GM12878 (cell line): ENCODE measurements around the gene POU6F2. TPM values are rescaled to one million over a fixed set of nuclear protein-coding genes. Genes with fewer than 3 reads are reported as not detected.

Experiments used
- ATAC-seq: fragments of 200-7000 bp; cut with Tn5 transposase; 3 replicates; pipeline ENCODE4 v1.9.1; 2020; ENCODE audit warnings: mild to moderate bottlenecking, moderate library complexity
- BruUV-seq: library from RNA; stranded (reverse); fragments of 400-500 nt; replicated peaks from 2 replicates; lab custom pipeline; 2021; lab: Mats Ljungman, UMichigan
- CTCF ChIA-PET: fragments of 300-600 bp; sonication (Branson Sonifier 250); formaldehyde crosslinking; extraction: SDS; loops from one replicate; lab custom pipeline; 2021; ENCODE audit warnings: inconsistent platforms; lab: Yijun Ruan, JAX
- POLR2A ChIA-PET: fragments of 350-600 bp; formaldehyde crosslinking; extraction: SDS; loops from one replicate; lab custom pipeline; 2021; ENCODE audit warnings: inconsistent platforms; lab: Charles Lee
- RAD21 ChIA-PET: fragments of 300-600 bp; sonication (Branson Sonifier 250); formaldehyde crosslinking; loops from one replicate; lab custom pipeline; 2023; ENCODE audit warnings: antibody characterized with exemption; ENCODE audit not compliant: unreplicated experiment; lab: Charles Lee
- SMC1A ChIA-PET: fragments of 300-600 bp; sonication (Branson Sonifier 250); formaldehyde crosslinking; loops from one replicate; lab custom pipeline; 2023; ENCODE audit not compliant: unreplicated experiment, uncharacterized antibody; lab: Charles Lee
- DNase-seq: peaks from one replicate; pipeline ENCODE4 v3.0.0-alpha.2; 2011; ENCODE audit warnings: low read depth, low spot score
- FAIRE-seq: peaks from 3 replicates; lab custom pipeline; 2011; peaks lifted over from hg19 to GRCh38; lab: Jason Lieb, UNC
- H2AFZ ChIP-seq: 2 replicates; pipeline ENCODE4 v1.6.0; 2011; ENCODE audit warnings: low read depth, low read length, control low read depth; ENCODE audit not compliant: control insufficient read depth
- H3K27ac ChIP-seq: 2 replicates; pipeline ENCODE4 v1.5.1; 2011; ENCODE audit warnings: control low read depth; ENCODE audit not compliant: control insufficient read depth, insufficient read depth
- H3K27me3 ChIP-seq, 2 experiments: replicated peaks in 1 of 2; 2 replicates each; pipeline versions ENCODE4 v1.6.0 to v1.6.1; 2011; ENCODE audit warnings: low read length in 1 of 2; ENCODE audit not compliant: control insufficient read depth in 2 of 2, insufficient read depth in 2 of 2
- H3K36me3 ChIP-seq, 2 experiments: 2 replicates each; pipeline ENCODE4 v1.5.1; 2011; ENCODE audit warnings: low read length in 1 of 2; ENCODE audit not compliant: control insufficient read depth in 2 of 2, insufficient read depth in 2 of 2
- H3K4me1 ChIP-seq: 2 replicates; pipeline ENCODE4 v1.6.1; 2011; ENCODE audit warnings: mild to moderate bottlenecking, low read length, moderate library complexity, mixed read lengths; ENCODE audit not compliant: control insufficient read depth, insufficient read depth
- H3K4me2 ChIP-seq: 2 replicates; pipeline ENCODE4 v1.6.0; 2011; ENCODE audit warnings: control low read depth; ENCODE audit not compliant: control insufficient read depth, insufficient read depth
- H3K4me3 ChIP-seq: fragments of 200-600 bp; sonication (generic); 2 replicates; pipeline ENCODE4 v1.5.1; 2016
- H3K79me2 ChIP-seq: 2 replicates; pipeline ENCODE4 v1.6.0; 2011; ENCODE audit warnings: low read length; ENCODE audit not compliant: control insufficient read depth, insufficient read depth
- H3K9ac ChIP-seq: 2 replicates; pipeline ENCODE4 v1.8.0; 2011; ENCODE audit warnings: low read length, control low read depth, mixed read lengths; ENCODE audit not compliant: control insufficient read depth, insufficient read depth
- H3K9me3 ChIP-seq: replicated peaks from 3 replicates; pipeline ENCODE4 v1.5.1; 2011; ENCODE audit warnings: mild to moderate bottlenecking, low read length; ENCODE audit not compliant: control insufficient read depth, insufficient read depth
- H4K20me1 ChIP-seq: 2 replicates; pipeline ENCODE4 v1.6.0; 2011; ENCODE audit not compliant: control insufficient read depth, insufficient read depth
- ASH2L ChIP-seq: fragments of 300-600, 200-600 bp; sonication (generic); IDR thresholded peaks from 2 replicates; pipeline ENCODE4 v1.6.1; 2017; ENCODE audit warnings: low read depth, mild to moderate bottlenecking, borderline replicate concordance
- CBX3 ChIP-seq: fragments of 200-600 bp; sonication (generic); IDR thresholded peaks from 2 replicates; pipeline ENCODE4 v1.6.1; 2016; ENCODE audit warnings: low read depth, borderline replicate concordance
- FOXM1 ChIP-seq: IDR thresholded peaks from 2 replicates; pipeline ENCODE4 v1.6.1; 2012; ENCODE audit warnings: low read depth, mild to moderate bottlenecking, inconsistent platforms, low read length, moderate library complexity
- IRF5 ChIP-seq: fragments of 450-650 bp; IDR thresholded peaks from 2 replicates; pipeline ENCODE4 v1.6.1; 2017; ENCODE audit warnings: borderline replicate concordance
- MEF2A ChIP-seq: IDR thresholded peaks from 2 replicates; pipeline ENCODE4 v1.6.1; 2011; ENCODE audit warnings: low read depth, mild to moderate bottlenecking, low read length, moderate library complexity; ENCODE audit not compliant: insufficient read depth
- MTA2 ChIP-seq: fragments of 450-650 bp; IDR thresholded peaks from 2 replicates; pipeline ENCODE4 v1.6.1; 2016; ENCODE audit warnings: low read depth, mild to moderate bottlenecking, moderate library complexity
- MYB ChIP-seq: fragments of 150-350 bp; IDR thresholded peaks from 2 replicates; pipeline ENCODE4 v1.6.1; 2014; ENCODE audit warnings: mild to moderate bottlenecking, low read depth, low read length, borderline replicate concordance
- NFYB ChIP-seq: IDR thresholded peaks from 2 replicates; pipeline ENCODE4 v1.6.1; 2011; ENCODE audit warnings: low read depth, mild to moderate bottlenecking, low read length, improper control_type of control experiment, moderate library complexity; ENCODE audit not compliant: insufficient read depth
- NR2C2 ChIP-seq: IDR thresholded peaks from 2 replicates; pipeline ENCODE4 v1.6.1; 2011; ENCODE audit warnings: borderline replicate concordance, low read depth; ENCODE audit not compliant: control insufficient read depth, insufficient read length
- PAX5 ChIP-seq: IDR thresholded peaks from 2 replicates; pipeline ENCODE4 v1.6.1; 2011; ENCODE audit warnings: low read depth, low read length, borderline replicate concordance
- SIN3A ChIP-seq: IDR thresholded peaks from 2 replicates; pipeline ENCODE4 v1.6.1; 2012; ENCODE audit warnings: low read depth, low read length, improper control_type of control experiment
- SMAD5 ChIP-seq: IDR thresholded peaks from 2 replicates; pipeline ENCODE4 v1.6.1; 2016; ENCODE audit warnings: antibody characterized with exemption, low read depth
- SREBF2 ChIP-seq: IDR thresholded peaks from 2 replicates; pipeline ENCODE4 v1.6.1; 2012; ENCODE audit warnings: mild to moderate bottlenecking, low read length
- ZNF217 ChIP-seq: fragments of 450-650 bp; IDR thresholded peaks from 2 replicates; pipeline ENCODE4 v1.6.1; 2017; ENCODE audit warnings: antibody characterized with exemption, mild to moderate bottlenecking
- ZNF384 ChIP-seq: IDR thresholded peaks from 2 replicates; pipeline ENCODE4 v1.6.1; 2012; ENCODE audit warnings: low read depth, mild to moderate bottlenecking, low read length, improper control_type of control experiment, borderline replicate concordance
- in situ Hi-C: fragments of 300-500 bp; cut with MboI; formaldehyde crosslinking; loops from 9 replicates; pipeline ENCODE4 v1.14.3; 2018; ENCODE audit warnings: mixed read lengths
- intact Hi-C: fragments of 100-400 bp; cut with micrococcal nuclease; formaldehyde crosslinking; loops from one replicate; pipeline ENCODE4 v1.14.2; 2022; ENCODE audit not compliant: unreplicated experiment
- polyA plus RNA-seq, 11 experiments: library from polyadenylated mRNA; depleted of rRNA in 4 of 11; unstranded in 6 of 11; stranded (reverse) in 5 of 11; fragments of >200 nt; fragmentation: Nextera tagmentation in 4 of 11; fragmentation: Illumina TruSeq in 1 of 11; extraction: Ambion mirVana in 4 of 11; extraction: Trizol in 1 of 11; gene quantifications; 1 replicate in 1 of 11; 2 replicates in 10 of 11; pipeline versions ENCODE4 v1.2.1 to v1.2.3, GENCODE V29; 2011 to 2016; ENCODE audit warnings: inconsistent platforms in 2 of 11, missing spikeins in 2 of 11, low read depth in 1 of 11
- total RNA-seq, 4 experiments: library from RNA; depleted of rRNA in 3 of 4; stranded (reverse); fragments of >200 nt in 3 of 4; fragmentation: Illumina TruSeq in 1 of 4; extraction: Trizol in 1 of 4; gene quantifications; 2 replicates each; pipeline versions ENCODE4 v1.2.1 to v1.2.3, GENCODE V29; 2013 to 2021
- TF ChIP-seq, protein P1 (sequence below): fragments of 450-650 bp; IDR thresholded peaks from 2 replicates; pipeline ENCODE4 v1.6.1; 2017; ENCODE audit warnings: mild to moderate bottlenecking
- TF ChIP-seq, protein P2 (sequence below): fragments of 450-650 bp; formaldehyde crosslinking; IDR thresholded peaks from 2 replicates; pipeline ENCODE4 v1.4.0; 2020; ENCODE audit warnings: mild to moderate bottlenecking, moderate library complexity

Gene POU6F2
- total and polyA plus RNA-seq, 10 of the 15 experiments (the other 5 are each of a cell fraction or from before 2014, with no cell fraction given) = 0.10 TPM; not detected in 9

DNA sequence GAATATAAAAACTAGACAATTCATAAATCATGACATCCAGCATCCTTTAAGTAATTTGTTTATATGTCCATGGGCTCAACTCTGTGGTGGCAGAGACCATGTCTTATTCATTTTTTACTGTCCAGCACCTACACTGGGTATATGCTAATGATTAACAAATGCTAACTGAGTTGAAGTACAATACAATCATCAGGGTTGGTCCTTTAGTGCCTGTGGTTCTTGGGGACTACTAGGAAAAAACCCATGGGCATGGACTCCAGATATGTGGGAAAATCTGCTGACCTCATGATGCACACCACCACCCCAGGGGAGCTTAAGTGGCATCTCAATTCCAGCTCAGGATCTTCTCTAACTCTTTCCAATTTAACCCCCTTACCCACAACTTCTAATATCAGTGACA is 503.2 kb downstream of the POU6F2 start:
- TF ChIP-seq FOXM1 = no peak
- TF ChIP-seq NFYB = no peak
- TF ChIP-seq NR2C2 = no peak
- TF ChIP-seq, protein P1, sequence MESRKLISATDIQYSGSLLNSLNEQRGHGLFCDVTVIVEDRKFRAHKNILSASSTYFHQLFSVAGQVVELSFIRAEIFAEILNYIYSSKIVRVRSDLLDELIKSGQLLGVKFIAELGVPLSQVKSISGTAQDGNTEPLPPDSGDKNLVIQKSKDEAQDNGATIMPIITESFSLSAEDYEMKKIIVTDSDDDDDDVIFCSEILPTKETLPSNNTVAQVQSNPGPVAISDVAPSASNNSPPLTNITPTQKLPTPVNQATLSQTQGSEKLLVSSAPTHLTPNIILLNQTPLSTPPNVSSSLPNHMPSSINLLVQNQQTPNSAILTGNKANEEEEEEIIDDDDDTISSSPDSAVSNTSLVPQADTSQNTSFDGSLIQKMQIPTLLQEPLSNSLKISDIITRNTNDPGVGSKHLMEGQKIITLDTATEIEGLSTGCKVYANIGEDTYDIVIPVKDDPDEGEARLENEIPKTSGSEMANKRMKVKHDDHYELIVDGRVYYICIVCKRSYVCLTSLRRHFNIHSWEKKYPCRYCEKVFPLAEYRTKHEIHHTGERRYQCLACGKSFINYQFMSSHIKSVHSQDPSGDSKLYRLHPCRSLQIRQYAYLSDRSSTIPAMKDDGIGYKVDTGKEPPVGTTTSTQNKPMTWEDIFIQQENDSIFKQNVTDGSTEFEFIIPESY = no peak
- no peak for TF ChIP-seq ASH2L
- no peak for TF ChIP-seq MYB
- no peak for TF ChIP-seq MEF2A
- no peak for TF ChIP-seq SIN3A
- TF ChIP-seq SMAD5 = no peak
- TF ChIP-seq PAX5 = no peak
- no peak for TF ChIP-seq CBX3
- TF ChIP-seq MTA2 = no peak
- TF ChIP-seq ZNF384 = no peak
- no peak for TF ChIP-seq SREBF2
- TF ChIP-seq ZNF217 = no peak
- TF ChIP-seq, protein P2, sequence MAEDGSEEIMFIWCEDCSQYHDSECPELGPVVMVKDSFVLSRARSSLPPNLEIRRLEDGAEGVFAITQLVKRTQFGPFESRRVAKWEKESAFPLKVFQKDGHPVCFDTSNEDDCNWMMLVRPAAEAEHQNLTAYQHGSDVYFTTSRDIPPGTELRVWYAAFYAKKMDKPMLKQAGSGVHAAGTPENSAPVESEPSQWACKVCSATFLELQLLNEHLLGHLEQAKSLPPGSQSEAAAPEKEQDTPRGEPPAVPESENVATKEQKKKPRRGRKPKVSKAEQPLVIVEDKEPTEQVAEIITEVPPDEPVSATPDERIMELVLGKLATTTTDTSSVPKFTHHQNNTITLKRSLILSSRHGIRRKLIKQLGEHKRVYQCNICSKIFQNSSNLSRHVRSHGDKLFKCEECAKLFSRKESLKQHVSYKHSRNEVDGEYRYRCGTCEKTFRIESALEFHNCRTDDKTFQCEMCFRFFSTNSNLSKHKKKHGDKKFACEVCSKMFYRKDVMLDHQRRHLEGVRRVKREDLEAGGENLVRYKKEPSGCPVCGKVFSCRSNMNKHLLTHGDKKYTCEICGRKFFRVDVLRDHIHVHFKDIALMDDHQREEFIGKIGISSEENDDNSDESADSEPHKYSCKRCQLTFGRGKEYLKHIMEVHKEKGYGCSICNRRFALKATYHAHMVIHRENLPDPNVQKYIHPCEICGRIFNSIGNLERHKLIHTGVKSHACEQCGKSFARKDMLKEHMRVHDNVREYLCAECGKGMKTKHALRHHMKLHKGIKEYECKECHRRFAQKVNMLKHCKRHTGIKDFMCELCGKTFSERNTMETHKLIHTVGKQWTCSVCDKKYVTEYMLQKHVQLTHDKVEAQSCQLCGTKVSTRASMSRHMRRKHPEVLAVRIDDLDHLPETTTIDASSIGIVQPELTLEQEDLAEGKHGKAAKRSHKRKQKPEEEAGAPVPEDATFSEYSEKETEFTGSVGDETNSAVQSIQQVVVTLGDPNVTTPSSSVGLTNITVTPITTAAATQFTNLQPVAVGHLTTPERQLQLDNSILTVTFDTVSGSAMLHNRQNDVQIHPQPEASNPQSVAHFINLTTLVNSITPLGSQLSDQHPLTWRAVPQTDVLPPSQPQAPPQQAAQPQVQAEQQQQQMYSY = no peak
- TF ChIP-seq IRF5 = no peak
- TF ChIP-seq, all 136 proteins: peak for 0
- FAIRE-seq = no peak
- no peak overlapping the region for H2AFZ ChIP-seq
- H3K27ac ChIP-seq = no peak overlapping the region
- intact Hi-C loops (no loop called here), in situ Hi-C loops (no loop called here)
- ChIA-PET SMC1A (no interaction called here), POLR2A (no interaction called here), CTCF (no interaction called here), RAD21 (no interaction called here)
- H3K4me2 ChIP-seq = no peak overlapping the region
- no peak overlapping the region for H3K9ac ChIP-seq
- BruUV-seq = no TSS peak
- DNase-seq = no peak
- no peaks in the 10 kb centered on the region for H3K79me2 ChIP-seq
- peaks cover 0 to 3% of the 10 kb centered on the region in 2 experiments; a peak in 1 of 4 replicates for H3K27me3 ChIP-seq
- H3K9me3 ChIP-seq = no peaks in the 10 kb centered on the region
- no peak overlapping the region for H3K4me3 ChIP-seq
- H3K36me3 ChIP-seq = no peaks in the 10 kb centered on the region
- H4K20me1 ChIP-seq = no peaks in the 10 kb centered on the region
- no peak for ATAC-seq
- no peaks in the 10 kb centered on the region for H3K4me1 ChIP-seq
